ENCODE results near the gene RASL11A. TPM values are rescaled to one million over a fixed set of nuclear protein-coding genes. Genes with fewer than 3 reads are reported as not detected.
A peak's percentile ranks its signal among the peaks of the same experiment; 100 is the strongest.

Gene RASL11A
- total and polyA plus RNA-seq, 9 donors, result 6.2 to 36.3 (median 18.6) TPM

GRCh38 chr13:27245610-27246009 lies 25.0 kb upstream of the RASL11A start:
- 81 to 86% (median 84%) methylated on average over 7 of the region's 7 CpGs for WGBS, 3 donors
- no peaks in the 10 kb centered on the region for H3K9me3 ChIP-seq
- no peaks in the 10 kb centered on the region for H3K4me1 ChIP-seq (ENCODE audit: insufficient read depth)
- no peak overlapping the region for H3K27ac ChIP-seq
- TF ChIP-seq CTCF (IDR thresholded peaks at IDR 0.05), result no peak
- TF ChIP-seq POLR2A (IDR thresholded peaks at IDR 0.05), result no peak
- no peak for TF ChIP-seq EP300 (IDR thresholded peaks at IDR 0.05)
- no peak overlapping the region for H3K4me3 ChIP-seq
- DNase-seq, result no peak
- H3K27me3 ChIP-seq, result no peaks in the 10 kb centered on the region
- intact Hi-C loops (cut with DNase I), result loop anchor here in 2 of 4 donors (10.0 kb wide), 1 partner anchor 71 kb away; the partner anchor contains the start of gene USP12 (in 2 of the 2)
- no peaks in the 10 kb centered on the region for H3K36me3 ChIP-seq

GRCh38 chr13:27250833-27251165 lies 19.8 kb upstream of the RASL11A start:
- Histone ChIP-seq H3K4me3 (peak overlapping the region; percentile 86), H3K4me1 (ENCODE audit: insufficient read depth) (peaks cover 7% of the 10 kb centered on the region), H3K27me3 (no peaks in the 10 kb centered on the region), H3K27ac (peak overlapping the region; percentile 91 to 96), H3K9me3 (no peaks in the 10 kb centered on the region), H3K36me3 (no peaks in the 10 kb centered on the region)
- intact Hi-C loops (cut with DNase I), result loop anchor here in 2 of 4 donors (2.0 to 10.0 kb wide), 3 partner anchors 20 to 194 kb away; partner anchors contain the start of genes RASL11A (in 1 of the 2) and USP12 (in 1 of the 2)
- TF ChIP-seq EP300 (IDR thresholded peaks at IDR 0.05) (no peak), CTCF (IDR thresholded peaks at IDR 0.05) (no peak), POLR2A (IDR thresholded peaks at IDR 0.05) (no peak)
- WGBS, 3 donors, result 0 to 1% (median 1%) methylated on average over 9 of the region's 9 CpGs
- DNase-seq, result no peak

DNA sequence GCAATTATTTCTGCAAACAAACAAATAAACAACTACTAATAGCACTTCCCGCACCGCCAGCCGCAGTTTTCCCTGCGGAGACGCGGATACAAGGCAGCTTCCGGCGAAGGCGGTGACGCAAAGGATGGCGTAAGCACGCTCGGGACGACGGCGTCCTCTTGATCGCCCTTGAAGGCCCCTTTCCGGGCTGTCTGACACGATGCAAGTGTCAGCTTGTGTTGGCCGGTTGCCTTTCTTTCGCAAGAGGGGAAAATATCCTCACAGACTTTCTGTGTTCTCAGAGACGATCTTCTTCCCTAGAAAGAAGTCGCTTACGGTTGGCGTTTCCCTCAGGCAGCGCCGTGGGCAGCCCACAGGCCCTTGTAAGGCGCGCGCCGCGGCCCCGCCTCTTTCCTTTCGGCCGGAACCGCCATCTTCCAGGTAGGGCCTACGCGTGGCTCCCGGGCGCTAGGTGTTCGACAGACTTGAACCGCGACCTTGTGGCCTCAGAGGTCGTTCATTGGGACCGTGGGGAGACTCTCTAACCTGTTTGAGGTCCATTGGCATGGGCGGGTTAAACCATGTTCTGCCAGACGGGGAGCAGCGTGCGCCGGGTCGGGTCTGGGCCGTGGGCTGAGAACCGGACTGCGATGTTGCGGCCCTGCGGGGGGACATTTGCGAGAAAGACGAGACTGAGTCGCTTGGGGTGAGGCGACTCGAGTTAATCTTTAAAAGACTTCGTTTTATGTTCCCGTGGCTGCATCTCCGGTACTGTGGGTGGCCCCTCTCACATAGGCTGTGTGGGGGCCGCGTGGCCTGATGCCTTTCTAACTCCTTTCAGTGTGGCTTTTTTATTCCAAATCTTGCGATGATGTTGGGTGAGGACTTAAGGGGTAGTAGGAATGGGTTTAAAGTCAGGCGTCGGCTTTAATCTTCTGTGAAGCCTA lies 19.2 kb upstream of the RASL11A start, which contains the start of gene RPL21:
RPL21 (plus strand) TSS at position 393 of the 926 bp plus-strand sequence. CDS start 2,219 bp downstream, outside the sequence.
- Histone ChIP-seq H3K4me3 (peak within 1 kb of the TSS; percentile 86), H3K27me3 (no peaks in the 10 kb centered on the region), H3K27ac (peak within 1 kb of the TSS; percentile 91 to 96), H3K9me3 (no peaks in the 10 kb centered on the region), H3K4me1 (ENCODE audit: insufficient read depth) (peaks cover 7% of the 10 kb centered on the region), H3K36me3 (no peaks in the 10 kb centered on the region)
- DNase-seq, result peak; percentile 94 to 97 (median 96)
- TF ChIP-seq CTCF (IDR thresholded peaks at IDR 0.05) (no peak), POLR2A (IDR thresholded peaks at IDR 0.05) (peak; percentile 75), EP300 (IDR thresholded peaks at IDR 0.05) (peak; percentile 85)
- intact Hi-C loops (cut with DNase I), result loop anchor here in 2 of 4 donors (2.0 to 10.0 kb wide), 3 partner anchors 19 to 193 kb away; partner anchors contain the start of genes RASL11A (in 1 of the 2) and USP12 (in 1 of the 2)
- WGBS, 3 donors, result 0% methylated on average over 69 of the region's 69 CpGs

GRCh38 chr13:27252467-27252866 lies 18.2 kb upstream of the RASL11A start:
- Histone ChIP-seq H3K36me3 (no peaks in the 10 kb centered on the region), H3K27me3 (no peaks in the 10 kb centered on the region), H3K27ac (peak overlapping the region; percentile 91 to 96), H3K9me3 (no peaks in the 10 kb centered on the region), H3K4me1 (ENCODE audit: insufficient read depth) (peaks cover 7% of the 10 kb centered on the region), H3K4me3 (peak overlapping the region; percentile 86)
- no peak for TF ChIP-seq POLR2A (IDR thresholded peaks at IDR 0.05)
- TF ChIP-seq CTCF (IDR thresholded peaks at IDR 0.05), result no peak
- no peak for TF ChIP-seq EP300 (IDR thresholded peaks at IDR 0.05)
- intact Hi-C loops (cut with DNase I), result loop anchor here in 2 of 4 donors (10.0 kb wide), 2 partner anchors 78 to 192 kb away; partner anchors contain the start of gene USP12 (in 1 of the 2)
- DNase-seq, result no peak

Measured in ovary (tissue), 9 donors.